HepG2 (cell line): ENCODE measurements around the gene PKIG. TPM values are rescaled to one million over a fixed set of nuclear protein-coding genes. Genes with fewer than 3 reads are reported as not detected.

Experiments
- CENPX ChIP-seq: sonication (generic); formaldehyde crosslinking; IDR thresholded peaks from 2 replicates; pipeline ENCODE4 v1.9.0; 2021; ENCODE audit warnings: mild to moderate bottlenecking, missing genetic modification reagents, moderate library complexity
- HNRNPUL1 ChIP-seq: fragments of 200-400 bp; formaldehyde crosslinking; IDR thresholded peaks from 2 replicates; pipeline ENCODE4 v1.6.1; 2017; ENCODE audit warnings: low read depth, mild to moderate bottlenecking, low read length, moderate library complexity
- IRF2 ChIP-seq: IDR thresholded peaks from 2 replicates; pipeline ENCODE4 v1.6.1; 2018; ENCODE audit warnings: missing genetic modification reagents, missing compliant biosample characterization
- ISX ChIP-seq: sonication (generic); formaldehyde crosslinking; conservative IDR thresholded peaks from 2 replicates; pipeline ENCODE4 v1.5.0; 2020; ENCODE audit warnings: missing genetic modification reagents
- JUNB ChIP-seq: sonication (generic); formaldehyde crosslinking; IDR thresholded peaks from 2 replicates; pipeline ENCODE4 v1.8.0; 2022; ENCODE audit warnings: missing genetic modification reagents, mild to moderate bottlenecking, borderline replicate concordance
- KDM1A ChIP-seq: IDR thresholded peaks from 2 replicates; pipeline ENCODE4 v1.6.1; 2016; ENCODE audit warnings: missing compliant biosample characterization
- KDM2A ChIP-seq: sonication (generic); formaldehyde crosslinking; IDR thresholded peaks from 2 replicates; pipeline ENCODE4 v1.4.0; 2020; ENCODE audit warnings: low read depth, missing genetic modification reagents, borderline replicate concordance
- KDM6A ChIP-seq: IDR thresholded peaks from 2 replicates; pipeline ENCODE4 v1.6.1; 2016; ENCODE audit warnings: low read depth
- KMT2B ChIP-seq: IDR thresholded peaks from 2 replicates; pipeline ENCODE4 v1.6.1; 2016; ENCODE audit warnings: missing genetic modification reagents, missing compliant biosample characterization
- MBD4 ChIP-seq: IDR thresholded peaks from 2 replicates; pipeline ENCODE4 v1.6.1; 2012; ENCODE audit warnings: low read length, inconsistent platforms, borderline replicate concordance
- NRL ChIP-seq: sonication (generic); formaldehyde crosslinking; IDR thresholded peaks from 2 replicates; pipeline ENCODE4 v1.5.0; 2020; ENCODE audit warnings: missing genetic modification reagents, mild to moderate bottlenecking, moderate library complexity, borderline replicate concordance
- SALL2 ChIP-seq: sonication (generic); formaldehyde crosslinking; IDR thresholded peaks from 2 replicates; pipeline ENCODE4 v1.8.1; 2023; ENCODE audit warnings: mild to moderate bottlenecking, missing genetic modification reagents, inconsistent platforms
- SAP130 ChIP-seq: IDR thresholded peaks from 2 replicates; pipeline ENCODE4 v1.6.1; 2016; ENCODE audit warnings: low read depth
- SMARCE1 ChIP-seq: fragments of 450-650 bp; IDR thresholded peaks from 2 replicates; pipeline ENCODE4 v1.6.1; 2017; ENCODE audit warnings: borderline replicate concordance
- SRSF9 ChIP-seq: fragments of 200-400 bp; formaldehyde crosslinking; IDR thresholded peaks from 2 replicates; pipeline ENCODE4 v1.6.1; 2018; ENCODE audit warnings: borderline replicate concordance, mild to moderate bottlenecking, low read depth, low read length; ENCODE audit not compliant: insufficient read depth, poor library complexity, severe bottlenecking
- TBP ChIP-seq: sonication (generic); formaldehyde crosslinking; IDR thresholded peaks from 2 replicates; pipeline ENCODE4 v1.5.0; 2020; ENCODE audit warnings: missing genetic modification reagents
- TEAD3 ChIP-seq: optimal IDR thresholded peaks from 2 replicates; pipeline ENCODE3; 2016; ENCODE audit warnings: borderline replicate concordance
- U2AF2 ChIP-seq: fragments of 200-400 bp; formaldehyde crosslinking; IDR thresholded peaks from 2 replicates; pipeline ENCODE4 v1.6.1; 2017; ENCODE audit warnings: low read depth, mild to moderate bottlenecking, low read length
- ZFP90 ChIP-seq: sonication (generic); formaldehyde crosslinking; IDR thresholded peaks from 2 replicates; pipeline ENCODE4 v1.8.0; 2022; ENCODE audit warnings: missing genetic modification reagents, mild to moderate bottlenecking, inconsistent platforms, borderline replicate concordance
- ZNF354B ChIP-seq: sonication (generic); formaldehyde crosslinking; IDR thresholded peaks from 2 replicates; pipeline ENCODE4 v1.8.0; 2022; ENCODE audit warnings: mild to moderate bottlenecking, missing genetic modification reagents
- ZNF44 ChIP-seq: sonication (generic); formaldehyde crosslinking; IDR thresholded peaks from 2 replicates; pipeline ENCODE4 v1.5.1; 2020; ENCODE audit warnings: mild to moderate bottlenecking, missing genetic modification reagents
- ZNF781 ChIP-seq: sonication (generic); formaldehyde crosslinking; IDR thresholded peaks from 2 replicates; pipeline ENCODE4 v1.5.1; 2020; ENCODE audit warnings: borderline replicate concordance, mild to moderate bottlenecking, missing genetic modification reagents; ENCODE audit errors: not compliant biosample characterization
- ZSCAN20 ChIP-seq: sonication (generic); formaldehyde crosslinking; IDR thresholded peaks from 2 replicates; pipeline ENCODE4 v1.4.0; 2020; ENCODE audit warnings: missing genetic modification reagents, mild to moderate bottlenecking, borderline replicate concordance
- polyA plus RNA-seq, 8 experiments: library from polyadenylated mRNA; depleted of rRNA in 3 of 8; stranded (reverse) in 7 of 8; unstranded in 1 of 8; fragments of >200 nt; fragmentation: Illumina TruSeq in 4 of 8; extraction: Trizol in 4 of 8; gene quantifications; 2 replicates each; pipeline versions ENCODE4 v1.2.1 to v1.2.3, GENCODE V29; 2011 to 2016; ENCODE audit warnings: low read depth in 4 of 8, missing spikeins in 1 of 8, mixed read lengths in 1 of 8; ENCODE audit not compliant: insufficient read depth in 1 of 8
- total RNA-seq, 5 experiments: library from RNA; depleted of rRNA; stranded (reverse); fragments of >200 nt; fragmentation: Illumina TruSeq; extraction: Trizol; gene quantifications; 2 replicates each; pipeline ENCODE4 v1.2.3, GENCODE V29; 2016; ENCODE audit warnings: low read depth in 1 of 5
- TF ChIP-seq, protein P1 (sequence below): sonication (generic); formaldehyde crosslinking; IDR thresholded peaks from 2 replicates; pipeline ENCODE4 v1.8.0; 2022; ENCODE audit warnings: mild to moderate bottlenecking, missing genetic modification reagents
- TF ChIP-seq, protein P2 (sequence below): sonication (generic); formaldehyde crosslinking; IDR thresholded peaks from 2 replicates; pipeline ENCODE4 v1.5.0; 2020; ENCODE audit warnings: mild to moderate bottlenecking, missing genetic modification reagents, borderline replicate concordance
- TF ChIP-seq, protein P3 (sequence below): sonication (generic); formaldehyde crosslinking; IDR thresholded peaks from 2 replicates; pipeline ENCODE4 v1.5.0; 2020; ENCODE audit warnings: mild to moderate bottlenecking, missing genetic modification reagents

PKIG gene
- total and polyA plus RNA-seq, 2 of the 13 experiments (the other 11 are each of a cell fraction or from before 2014, with no cell fraction given), result 30.8 to 44.5 TPM

DNA sequence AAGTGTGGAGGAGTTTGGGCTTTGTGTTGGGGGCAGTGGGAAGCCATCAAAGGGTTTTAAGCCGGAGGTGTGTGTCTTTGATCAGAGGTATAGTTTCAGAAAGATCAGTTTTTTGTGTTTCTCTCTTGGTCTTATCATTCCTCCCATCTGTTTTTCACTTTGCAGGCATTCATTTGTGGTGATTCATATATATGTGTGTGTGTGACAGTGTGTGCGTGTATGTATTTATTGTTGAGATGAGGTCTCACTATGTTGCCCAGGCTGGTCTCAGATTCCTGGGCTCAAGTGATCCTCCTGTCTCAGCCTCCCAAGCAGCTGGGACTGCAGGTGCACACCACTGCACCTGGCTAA is 49.4 kb upstream of the PKIG start (continued):
- TF ChIP-seq KDM6A (CRISPR knock-in tag) (no peak), NRL (CRISPR knock-in tag) (no peak), ZNF781 (no peak), ISX (CRISPR knock-in tag) (no peak), KDM1A (peak; percentile 71), TEAD3 (CRISPR knock-in tag) (peak; percentile 56), ZNF44 (no peak), KMT2B (no peak), ZNF354B (CRISPR knock-in tag) (no peak), ZSCAN20 (no peak), MBD4 (no peak), SMARCE1 (no peak), TBP (CRISPR knock-in tag) (no peak), SAP130 (CRISPR knock-in tag) (no peak), IRF2 (no peak; the same call in 1 of the 2 replicates), SRSF9 (no peak), KDM2A (CRISPR knock-in tag) (no peak), JUNB (CRISPR knock-in tag) (no peak), HNRNPUL1 (no peak), ZFP90 (no peak), SALL2 (no peak), CENPX (CRISPR knock-in tag) (no peak), U2AF2 (no peak)
- TF ChIP-seq, protein P1, sequence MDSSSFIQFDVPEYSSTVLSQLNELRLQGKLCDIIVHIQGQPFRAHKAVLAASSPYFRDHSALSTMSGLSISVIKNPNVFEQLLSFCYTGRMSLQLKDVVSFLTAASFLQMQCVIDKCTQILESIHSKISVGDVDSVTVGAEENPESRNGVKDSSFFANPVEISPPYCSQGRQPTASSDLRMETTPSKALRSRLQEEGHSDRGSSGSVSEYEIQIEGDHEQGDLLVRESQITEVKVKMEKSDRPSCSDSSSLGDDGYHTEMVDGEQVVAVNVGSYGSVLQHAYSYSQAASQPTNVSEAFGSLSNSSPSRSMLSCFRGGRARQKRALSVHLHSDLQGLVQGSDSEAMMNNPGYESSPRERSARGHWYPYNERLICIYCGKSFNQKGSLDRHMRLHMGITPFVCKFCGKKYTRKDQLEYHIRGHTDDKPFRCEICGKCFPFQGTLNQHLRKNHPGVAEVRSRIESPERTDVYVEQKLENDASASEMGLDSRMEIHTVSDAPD (CRISPR knock-in tag), result no peak
- TF ChIP-seq, protein P2, sequence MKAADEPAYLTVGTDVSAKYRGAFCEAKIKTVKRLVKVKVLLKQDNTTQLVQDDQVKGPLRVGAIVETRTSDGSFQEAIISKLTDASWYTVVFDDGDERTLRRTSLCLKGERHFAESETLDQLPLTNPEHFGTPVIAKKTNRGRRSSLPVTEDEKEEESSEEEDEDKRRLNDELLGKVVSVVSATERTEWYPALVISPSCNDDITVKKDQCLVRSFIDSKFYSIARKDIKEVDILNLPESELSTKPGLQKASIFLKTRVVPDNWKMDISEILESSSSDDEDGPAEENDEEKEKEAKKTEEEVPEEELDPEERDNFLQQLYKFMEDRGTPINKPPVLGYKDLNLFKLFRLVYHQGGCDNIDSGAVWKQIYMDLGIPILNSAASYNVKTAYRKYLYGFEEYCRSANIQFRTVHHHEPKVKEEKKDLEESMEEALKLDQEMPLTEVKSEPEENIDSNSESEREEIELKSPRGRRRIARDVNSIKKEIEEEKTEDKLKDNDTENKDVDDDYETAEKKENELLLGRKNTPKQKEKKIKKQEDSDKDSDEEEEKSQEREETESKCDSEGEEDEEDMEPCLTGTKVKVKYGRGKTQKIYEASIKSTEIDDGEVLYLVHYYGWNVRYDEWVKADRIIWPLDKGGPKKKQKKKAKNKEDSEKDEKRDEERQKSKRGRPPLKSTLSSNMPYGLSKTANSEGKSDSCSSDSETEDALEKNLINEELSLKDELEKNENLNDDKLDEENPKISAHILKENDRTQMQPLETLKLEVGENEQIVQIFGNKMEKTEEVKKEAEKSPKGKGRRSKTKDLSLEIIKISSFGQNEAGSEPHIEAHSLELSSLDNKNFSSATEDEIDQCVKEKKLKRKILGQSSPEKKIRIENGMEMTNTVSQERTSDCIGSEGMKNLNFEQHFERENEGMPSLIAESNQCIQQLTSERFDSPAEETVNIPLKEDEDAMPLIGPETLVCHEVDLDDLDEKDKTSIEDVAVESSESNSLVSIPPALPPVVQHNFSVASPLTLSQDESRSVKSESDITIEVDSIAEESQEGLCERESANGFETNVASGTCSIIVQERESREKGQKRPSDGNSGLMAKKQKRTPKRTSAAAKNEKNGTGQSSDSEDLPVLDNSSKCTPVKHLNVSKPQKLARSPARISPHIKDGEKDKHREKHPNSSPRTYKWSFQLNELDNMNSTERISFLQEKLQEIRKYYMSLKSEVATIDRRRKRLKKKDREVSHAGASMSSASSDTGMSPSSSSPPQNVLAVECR (CRISPR knock-in tag), result no peak
- TF ChIP-seq, protein P3, sequence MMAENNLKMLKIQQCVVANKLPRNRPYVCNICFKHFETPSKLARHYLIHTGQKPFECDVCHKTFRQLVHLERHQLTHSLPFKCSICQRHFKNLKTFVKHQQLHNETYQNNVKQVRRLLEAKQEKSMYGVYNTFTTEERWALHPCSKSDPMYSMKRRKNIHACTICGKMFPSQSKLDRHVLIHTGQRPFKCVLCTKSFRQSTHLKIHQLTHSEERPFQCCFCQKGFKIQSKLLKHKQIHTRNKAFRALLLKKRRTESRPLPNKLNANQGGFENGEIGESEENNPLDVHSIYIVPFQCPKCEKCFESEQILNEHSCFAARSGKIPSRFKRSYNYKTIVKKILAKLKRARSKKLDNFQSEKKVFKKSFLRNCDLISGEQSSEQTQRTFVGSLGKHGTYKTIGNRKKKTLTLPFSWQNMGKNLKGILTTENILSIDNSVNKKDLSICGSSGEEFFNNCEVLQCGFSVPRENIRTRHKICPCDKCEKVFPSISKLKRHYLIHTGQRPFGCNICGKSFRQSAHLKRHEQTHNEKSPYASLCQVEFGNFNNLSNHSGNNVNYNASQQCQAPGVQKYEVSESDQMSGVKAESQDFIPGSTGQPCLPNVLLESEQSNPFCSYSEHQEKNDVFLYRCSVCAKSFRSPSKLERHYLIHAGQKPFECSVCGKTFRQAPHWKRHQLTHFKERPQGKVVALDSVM, result peak; percentile 96
